ENCODE data around the gene RPL14.

RPL14 gene

GRCh38 chr3:40511031-40511718, 54.0 kb downstream of the RPL14 start:
- H3K9me3 ChIP-seq (ENCODE audit: control extremely low read depth in 1 of 5, control insufficient read depth in 4 of 5, insufficient read depth in 2 of 5, low read depth in 1 of 5, low read length in 4 of 5), result no peaks in the 10 kb centered on the region
- H3K27me3 ChIP-seq (replicated peaks in 2 of 5; ENCODE audit: control insufficient read depth in 4 of 5, insufficient read depth in 5 of 5, low read length in 4 of 5), result no peaks in the 10 kb centered on the region
- DNase-seq, result no peak
- CTCF ChIA-PET, result no interaction called here
- H3K27ac ChIP-seq (ENCODE audit: insufficient read depth in 1 of 2, low read depth in 1 of 2, low read length in 2 of 2, poor library complexity in 1 of 2, severe bottlenecking in 2 of 2), result no peak overlapping the region
- H3K36me3 ChIP-seq (ENCODE audit: control insufficient read depth in 4 of 4, insufficient read depth in 4 of 4, low read length in 3 of 4), result peaks cover 9 to 65% (median 30%) of the 10 kb centered on the region in 4 experiments
- POLR2A ChIA-PET, result no interaction called here
- peaks cover 0 to 5% (median 3%) of the 10 kb centered on the region in 4 experiments for H3K4me1 ChIP-seq (ENCODE audit: control extremely low read depth in 1 of 4, control insufficient read depth in 4 of 4, insufficient read depth in 4 of 4, low read length in 3 of 4)
- 100% methylated on average over 1 of the region's 1 CpG for WGBS (ENCODE audit: insufficient coverage)
- H3K4me3 ChIP-seq (ENCODE audit: control insufficient read depth in 1 of 7, extremely low read depth in 1 of 7, insufficient read depth in 4 of 7, low read depth in 2 of 7, low read length in 6 of 7), result no peak overlapping the region

GRCh38 chr3:40516201-40516600, 59.1 kb downstream of the RPL14 start:
- Histone ChIP-seq H3K4me3 (ENCODE audit: control insufficient read depth in 1 of 7, extremely low read depth in 1 of 7, insufficient read depth in 4 of 7, low read depth in 2 of 7, low read length in 6 of 7) (no peak overlapping the region), H3K4me1 (ENCODE audit: control extremely low read depth in 1 of 4, control insufficient read depth in 4 of 4, insufficient read depth in 4 of 4, low read length in 3 of 4) (no peaks in the 10 kb centered on the region), H3K9me3 (ENCODE audit: control extremely low read depth in 1 of 5, control insufficient read depth in 4 of 5, insufficient read depth in 2 of 5, low read depth in 1 of 5, low read length in 4 of 5) (no peaks in the 10 kb centered on the region), H3K27me3 (replicated peaks in 2 of 5; ENCODE audit: control insufficient read depth in 4 of 5, insufficient read depth in 5 of 5, low read length in 4 of 5) (no peaks in the 10 kb centered on the region), H3K36me3 (ENCODE audit: control insufficient read depth in 4 of 4, insufficient read depth in 4 of 4, low read length in 3 of 4) (peaks cover 9 to 54% (median 17%) of the 10 kb centered on the region in 4 experiments), H3K27ac (ENCODE audit: insufficient read depth in 1 of 2, low read depth in 1 of 2, low read length in 2 of 2, poor library complexity in 1 of 2, severe bottlenecking in 2 of 2) (no peak overlapping the region)
- POLR2A ChIA-PET, result no interaction called here
- CTCF ChIA-PET, result no interaction called here
- 100% methylated on average over 3 of the region's 5 CpGs for WGBS (ENCODE audit: insufficient coverage)
- no peak for DNase-seq

GRCh38 chr3:40518067-40518466, 60.9 kb downstream of the RPL14 start:
- Histone ChIP-seq H3K27me3 (replicated peaks in 2 of 5; ENCODE audit: control insufficient read depth in 4 of 5, insufficient read depth in 5 of 5, low read length in 4 of 5) (no peaks in the 10 kb centered on the region), H3K36me3 (ENCODE audit: control insufficient read depth in 4 of 4, insufficient read depth in 4 of 4, low read length in 3 of 4) (peaks cover 6 to 38% (median 13%) of the 10 kb centered on the region in 4 experiments), H3K9me3 (ENCODE audit: control extremely low read depth in 1 of 5, control insufficient read depth in 4 of 5, insufficient read depth in 2 of 5, low read depth in 1 of 5, low read length in 4 of 5) (no peaks in the 10 kb centered on the region), H3K4me1 (ENCODE audit: control extremely low read depth in 1 of 4, control insufficient read depth in 4 of 4, insufficient read depth in 4 of 4, low read length in 3 of 4) (no peaks in the 10 kb centered on the region), H3K27ac (ENCODE audit: insufficient read depth in 1 of 2, low read depth in 1 of 2, low read length in 2 of 2, poor library complexity in 1 of 2, severe bottlenecking in 2 of 2) (no peak overlapping the region), H3K4me3 (ENCODE audit: control insufficient read depth in 1 of 7, extremely low read depth in 1 of 7, insufficient read depth in 4 of 7, low read depth in 2 of 7, low read length in 6 of 7) (no peak overlapping the region)
- DNase-seq, result no peak
- ChIA-PET CTCF (no interaction called here), POLR2A (no interaction called here)
- WGBS (ENCODE audit: insufficient coverage), result 100% methylated on average over 1 of the region's 1 CpG
